ENCODE data around the gene KLF3. TPM values are rescaled to one million over a fixed set of nuclear protein-coding genes. Genes with fewer than 3 reads are reported as not detected.

Gene KLF3
- total RNA-seq, 1 donor, result 41.8 TPM

DNA sequence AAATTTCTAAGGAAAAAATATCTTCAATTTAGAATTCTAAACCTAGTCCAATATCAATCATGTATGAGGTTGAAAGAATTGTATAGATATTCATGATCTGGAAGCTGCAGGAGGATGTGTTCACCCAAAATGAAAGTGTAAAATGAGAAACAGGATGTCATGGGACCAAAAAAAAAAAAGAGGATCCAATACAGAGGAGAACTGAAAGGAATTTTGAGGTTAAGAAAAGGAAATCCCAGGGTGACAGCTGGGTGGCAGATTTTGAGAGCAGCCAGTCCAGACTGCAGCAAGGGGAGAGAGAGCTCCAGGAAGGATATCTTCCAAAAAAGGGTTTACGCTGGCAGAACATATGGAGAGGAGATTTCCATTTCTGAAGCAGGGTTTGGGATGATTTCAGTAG, 79.9 kb downstream of the KLF3 start:
- H3K4me3 ChIP-seq (ENCODE audit: low read depth, low read length), result no peak overlapping the region
- no peak for DNase-seq (ENCODE audit: low read depth)
- TF ChIP-seq, protein P1, sequence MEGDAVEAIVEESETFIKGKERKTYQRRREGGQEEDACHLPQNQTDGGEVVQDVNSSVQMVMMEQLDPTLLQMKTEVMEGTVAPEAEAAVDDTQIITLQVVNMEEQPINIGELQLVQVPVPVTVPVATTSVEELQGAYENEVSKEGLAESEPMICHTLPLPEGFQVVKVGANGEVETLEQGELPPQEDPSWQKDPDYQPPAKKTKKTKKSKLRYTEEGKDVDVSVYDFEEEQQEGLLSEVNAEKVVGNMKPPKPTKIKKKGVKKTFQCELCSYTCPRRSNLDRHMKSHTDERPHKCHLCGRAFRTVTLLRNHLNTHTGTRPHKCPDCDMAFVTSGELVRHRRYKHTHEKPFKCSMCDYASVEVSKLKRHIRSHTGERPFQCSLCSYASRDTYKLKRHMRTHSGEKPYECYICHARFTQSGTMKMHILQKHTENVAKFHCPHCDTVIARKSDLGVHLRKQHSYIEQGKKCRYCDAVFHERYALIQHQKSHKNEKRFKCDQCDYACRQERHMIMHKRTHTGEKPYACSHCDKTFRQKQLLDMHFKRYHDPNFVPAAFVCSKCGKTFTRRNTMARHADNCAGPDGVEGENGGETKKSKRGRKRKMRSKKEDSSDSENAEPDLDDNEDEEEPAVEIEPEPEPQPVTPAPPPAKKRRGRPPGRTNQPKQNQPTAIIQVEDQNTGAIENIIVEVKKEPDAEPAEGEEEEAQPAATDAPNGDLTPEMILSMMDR (IDR thresholded peaks at IDR 0.05; ENCODE audit: insufficient read depth, low read length), result no peak

DNA sequence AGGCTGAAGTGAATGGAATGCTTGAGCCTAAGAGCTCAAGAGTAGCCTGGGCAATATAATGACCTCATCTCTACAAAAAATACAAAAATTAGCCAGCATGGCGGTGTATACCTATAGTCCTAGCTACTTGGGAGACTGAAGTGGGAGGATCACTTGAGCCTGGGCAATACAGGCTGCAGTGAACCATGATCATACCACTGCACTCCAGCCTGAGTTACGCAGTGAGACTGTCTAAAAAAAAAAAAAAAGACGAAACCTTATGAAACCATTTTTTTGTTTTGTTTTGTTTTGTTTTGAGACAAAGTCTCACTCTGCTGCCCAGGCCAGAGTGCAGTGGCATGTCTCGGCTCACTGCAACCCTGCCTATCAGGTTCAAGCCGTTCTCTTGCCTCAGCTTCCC, 81.9 kb downstream of the KLF3 start:
- no peak for DNase-seq (ENCODE audit: low read depth)
- TF ChIP-seq, protein P1 (IDR thresholded peaks at IDR 0.05; ENCODE audit: insufficient read depth, low read length), result no peak
- no peak overlapping the region for H3K4me3 ChIP-seq (ENCODE audit: low read depth, low read length)

DNA sequence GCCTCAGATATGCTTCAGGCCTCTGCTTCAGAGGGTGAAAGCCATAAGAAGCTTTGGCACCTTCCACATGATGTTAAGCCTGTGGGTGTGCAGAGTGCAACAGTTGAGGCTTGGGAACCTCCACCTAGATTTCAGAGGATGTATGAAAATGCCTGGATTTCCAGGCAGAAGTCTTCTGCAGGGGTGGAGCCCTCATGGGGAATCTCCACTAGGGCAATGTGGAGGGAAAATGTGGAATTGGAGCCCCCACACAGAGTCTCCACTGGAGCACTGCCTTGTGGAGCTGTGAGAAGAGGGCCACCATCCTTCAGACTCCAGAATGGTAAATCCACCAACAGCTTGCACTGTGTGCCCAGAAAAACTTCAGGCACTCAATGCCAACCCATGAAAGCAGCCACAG, 83.6 kb downstream of the KLF3 start:
- TF ChIP-seq, protein P1 (IDR thresholded peaks at IDR 0.05; ENCODE audit: insufficient read depth, low read length), result no peak
- no peak overlapping the region for H3K4me3 ChIP-seq (ENCODE audit: low read depth, low read length)
- DNase-seq (ENCODE audit: low read depth), result no peak

DNA sequence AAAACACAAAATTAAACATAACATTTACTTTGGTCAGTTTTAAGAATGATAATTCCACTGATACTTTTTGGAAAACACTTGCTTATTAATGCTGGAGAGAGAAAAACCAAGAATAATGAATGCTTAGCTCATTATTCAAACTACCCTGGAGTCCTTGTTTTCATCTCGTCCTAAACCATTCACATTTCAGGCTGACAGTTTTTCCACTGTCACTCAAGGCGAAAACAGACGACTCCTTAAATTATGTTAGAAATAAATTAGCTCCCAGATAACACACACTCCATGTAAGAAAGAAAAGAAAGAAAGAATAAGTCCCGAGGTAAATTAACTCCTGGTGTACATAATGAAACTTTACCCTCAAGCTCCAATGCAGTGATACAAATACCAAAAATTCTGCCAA, 85.3 kb downstream of the KLF3 start:
- TF ChIP-seq, protein P1 (IDR thresholded peaks at IDR 0.05; ENCODE audit: insufficient read depth, low read length), result no peak
- DNase-seq (ENCODE audit: low read depth), result no peak

More for the DNA sequence above, 85.3 kb downstream of the KLF3 start:
- no peak overlapping the region for H3K4me3 ChIP-seq (ENCODE audit: low read depth, low read length)

Other genes with a start within 250 kb of the KLF3 start
- gene TLR10, start 118.8 kb downstream of the KLF3 start, total RNA-seq (ENCODE audit: low replicate concordance), result not detected in 2 replicates
- 3.2 and 3.5 TPM in 2 replicates for gene TLR1, start 140.6 kb downstream of the KLF3 start, total RNA-seq (ENCODE audit: low replicate concordance)
- gene TLR6, start 192.6 kb downstream of the KLF3 start, total RNA-seq (ENCODE audit: low replicate concordance), result 2.2 and 5.0 TPM in 2 replicates
- gene FAM114A1, start 203.6 kb downstream of the KLF3 start, total RNA-seq (ENCODE audit: low replicate concordance), result 263 and 378 TPM in 2 replicates